Thyroid gland (tissue), 4 donors: Measurements from ENCODE around the gene LIMS2.

ENCODE experiments used
- POLR2A ChIP-seq, 2 donors: fragments of 450-650 bp; IDR thresholded peaks; one replicate each; pipeline ENCODE4 v1.6.1; 2017; ENCODE audit warnings: antibody characterized with exemption in 2 of 2, mild to moderate bottlenecking in 2 of 2, moderate library complexity in 1 of 2
- TF ChIP-seq, protein P1 (sequence below), 6 experiments: fragments of 200-600 bp in 3 of 6; fragments of 450-650 bp in 3 of 6; sonication (generic) in 3 of 6; IDR thresholded peaks; one replicate each; pipeline ENCODE4 v1.5.1; 2016 to 2019; ENCODE audit warnings: antibody characterized with exemption in 6 of 6, mild to moderate bottlenecking in 2 of 6, inconsistent platforms in 1 of 6, moderate library complexity in 1 of 6

DNA sequence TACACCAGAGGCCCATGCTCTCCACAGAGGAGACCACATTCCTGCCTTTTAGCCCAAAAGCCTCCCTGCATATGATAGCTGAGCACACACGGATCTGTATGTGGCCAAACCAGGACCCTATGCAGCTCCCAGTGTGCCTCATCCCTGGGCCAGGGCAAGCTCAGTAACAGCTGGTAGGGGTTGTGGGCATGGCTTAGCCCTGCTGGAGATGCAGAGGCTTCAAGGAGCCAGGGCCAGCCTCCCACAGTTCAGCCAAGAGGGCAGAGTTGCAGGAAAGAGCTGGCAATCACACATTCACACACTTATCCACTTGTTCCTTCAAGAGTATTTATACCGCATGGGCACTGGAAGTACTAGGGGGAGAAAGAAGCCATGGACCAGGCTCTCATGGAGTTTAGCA is 1.6 kb upstream of the LIMS2 start:
- TF ChIP-seq, protein P1, sequence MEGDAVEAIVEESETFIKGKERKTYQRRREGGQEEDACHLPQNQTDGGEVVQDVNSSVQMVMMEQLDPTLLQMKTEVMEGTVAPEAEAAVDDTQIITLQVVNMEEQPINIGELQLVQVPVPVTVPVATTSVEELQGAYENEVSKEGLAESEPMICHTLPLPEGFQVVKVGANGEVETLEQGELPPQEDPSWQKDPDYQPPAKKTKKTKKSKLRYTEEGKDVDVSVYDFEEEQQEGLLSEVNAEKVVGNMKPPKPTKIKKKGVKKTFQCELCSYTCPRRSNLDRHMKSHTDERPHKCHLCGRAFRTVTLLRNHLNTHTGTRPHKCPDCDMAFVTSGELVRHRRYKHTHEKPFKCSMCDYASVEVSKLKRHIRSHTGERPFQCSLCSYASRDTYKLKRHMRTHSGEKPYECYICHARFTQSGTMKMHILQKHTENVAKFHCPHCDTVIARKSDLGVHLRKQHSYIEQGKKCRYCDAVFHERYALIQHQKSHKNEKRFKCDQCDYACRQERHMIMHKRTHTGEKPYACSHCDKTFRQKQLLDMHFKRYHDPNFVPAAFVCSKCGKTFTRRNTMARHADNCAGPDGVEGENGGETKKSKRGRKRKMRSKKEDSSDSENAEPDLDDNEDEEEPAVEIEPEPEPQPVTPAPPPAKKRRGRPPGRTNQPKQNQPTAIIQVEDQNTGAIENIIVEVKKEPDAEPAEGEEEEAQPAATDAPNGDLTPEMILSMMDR (IDR thresholded peaks at IDR 0.05): no peak
- no peak for TF ChIP-seq POLR2A (IDR thresholded peaks at IDR 0.05)
